Measurements from ENCODE around the gene ZNF628.

DNA sequence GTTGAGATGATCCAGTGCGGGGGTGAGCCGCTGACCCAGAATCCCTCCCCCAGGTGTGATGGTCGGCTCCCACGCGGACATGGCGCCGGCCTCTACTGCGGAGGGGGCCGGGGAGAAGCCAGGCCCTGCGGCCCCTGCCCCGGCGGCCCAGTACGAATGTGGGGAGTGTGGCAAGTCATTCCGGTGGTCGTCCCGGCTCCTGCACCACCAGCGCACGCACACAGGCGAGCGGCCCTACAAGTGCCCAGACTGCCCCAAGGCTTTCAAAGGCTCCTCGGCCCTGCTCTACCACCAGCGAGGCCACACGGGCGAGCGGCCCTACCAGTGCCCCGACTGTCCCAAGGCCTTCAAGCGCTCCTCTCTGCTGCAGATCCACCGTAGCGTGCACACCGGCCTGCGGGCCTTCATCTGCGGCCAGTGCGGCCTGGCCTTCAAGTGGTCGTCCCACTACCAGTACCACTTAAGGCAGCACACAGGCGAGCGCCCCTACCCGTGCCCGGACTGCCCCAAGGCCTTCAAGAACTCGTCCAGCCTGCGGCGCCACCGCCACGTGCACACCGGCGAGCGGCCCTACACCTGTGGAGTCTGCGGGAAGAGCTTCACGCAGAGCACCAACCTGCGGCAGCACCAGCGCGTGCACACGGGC, 4.9 kb downstream of the ZNF628 start:
- TF ChIP-seq, protein P1, sequence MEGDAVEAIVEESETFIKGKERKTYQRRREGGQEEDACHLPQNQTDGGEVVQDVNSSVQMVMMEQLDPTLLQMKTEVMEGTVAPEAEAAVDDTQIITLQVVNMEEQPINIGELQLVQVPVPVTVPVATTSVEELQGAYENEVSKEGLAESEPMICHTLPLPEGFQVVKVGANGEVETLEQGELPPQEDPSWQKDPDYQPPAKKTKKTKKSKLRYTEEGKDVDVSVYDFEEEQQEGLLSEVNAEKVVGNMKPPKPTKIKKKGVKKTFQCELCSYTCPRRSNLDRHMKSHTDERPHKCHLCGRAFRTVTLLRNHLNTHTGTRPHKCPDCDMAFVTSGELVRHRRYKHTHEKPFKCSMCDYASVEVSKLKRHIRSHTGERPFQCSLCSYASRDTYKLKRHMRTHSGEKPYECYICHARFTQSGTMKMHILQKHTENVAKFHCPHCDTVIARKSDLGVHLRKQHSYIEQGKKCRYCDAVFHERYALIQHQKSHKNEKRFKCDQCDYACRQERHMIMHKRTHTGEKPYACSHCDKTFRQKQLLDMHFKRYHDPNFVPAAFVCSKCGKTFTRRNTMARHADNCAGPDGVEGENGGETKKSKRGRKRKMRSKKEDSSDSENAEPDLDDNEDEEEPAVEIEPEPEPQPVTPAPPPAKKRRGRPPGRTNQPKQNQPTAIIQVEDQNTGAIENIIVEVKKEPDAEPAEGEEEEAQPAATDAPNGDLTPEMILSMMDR (IDR thresholded peaks at IDR 0.05; ENCODE audit: low read depth, low read length): no peak
- no peak for TF ChIP-seq EZH2phosphoT487 (IDR thresholded peaks at IDR 0.05; ENCODE audit: low read depth)

Data from OCI-LY3 (cell line).